Fibroblast of mammary gland (primary cell): ENCODE measurements around the gene FBLN1.
"Not testable (repeated sequence)": the region's sequence is repeated elsewhere in the genome, so short reads cannot be mapped to it uniquely, and the experiment has no call there.

Experiments
- DNase-seq: peaks from one replicate; pipeline ENCODE4 v3.0.0-alpha.2; 2010; ENCODE audit warnings: low read depth
- H3K4me3 ChIP-seq: 2 replicates; pipeline ENCODE4 v1.5.1; 2011; ENCODE audit warnings: low read depth, mild to moderate bottlenecking, low read length, moderate library complexity; ENCODE audit not compliant: control insufficient read depth
- TF ChIP-seq, protein P1 (sequence below): conservative IDR thresholded peaks from 2 replicates; pipeline ENCODE4 v1.5.1; 2011; ENCODE audit warnings: low read depth, low read length, inconsistent platforms; ENCODE audit not compliant: control insufficient read depth, insufficient read depth

The FBLN1 gene

DNA sequence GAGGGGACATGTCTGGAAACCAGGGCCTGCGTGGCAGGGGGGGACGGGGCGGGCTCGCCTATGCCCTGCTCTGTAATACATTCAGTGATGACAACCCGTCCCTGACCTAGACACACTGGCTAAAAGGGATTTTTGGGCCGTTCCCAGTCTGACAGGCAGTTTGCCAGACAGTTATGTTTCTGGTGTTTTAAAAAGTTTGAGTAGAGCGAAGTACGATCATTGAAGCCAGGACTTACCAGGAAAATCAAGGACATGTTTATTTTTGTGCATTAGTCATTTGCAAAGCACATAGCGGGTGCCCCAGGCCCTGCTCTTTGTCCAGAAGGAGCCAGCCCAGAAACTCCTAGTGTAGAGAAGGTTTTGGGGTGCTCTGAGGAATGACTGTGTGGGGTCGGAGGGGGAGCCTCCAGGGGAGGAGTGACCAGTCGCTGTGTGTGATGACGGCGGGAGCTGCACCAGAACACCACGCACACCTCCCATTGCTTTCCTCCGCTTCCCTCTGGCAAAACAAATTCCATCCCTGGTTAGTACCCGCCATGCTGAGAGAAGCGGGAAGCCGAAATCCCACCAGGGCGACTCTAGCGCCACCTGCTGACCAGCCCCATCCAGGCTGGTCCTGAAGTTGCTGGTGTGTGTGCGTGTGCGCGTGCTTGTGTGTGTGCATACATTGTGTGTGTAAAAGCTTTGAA is 50.8 kb downstream of the FBLN1 start:
- DNase-seq = peak; percentile 93
- no peak overlapping the region for H3K4me3 ChIP-seq
- TF ChIP-seq, protein P1, sequence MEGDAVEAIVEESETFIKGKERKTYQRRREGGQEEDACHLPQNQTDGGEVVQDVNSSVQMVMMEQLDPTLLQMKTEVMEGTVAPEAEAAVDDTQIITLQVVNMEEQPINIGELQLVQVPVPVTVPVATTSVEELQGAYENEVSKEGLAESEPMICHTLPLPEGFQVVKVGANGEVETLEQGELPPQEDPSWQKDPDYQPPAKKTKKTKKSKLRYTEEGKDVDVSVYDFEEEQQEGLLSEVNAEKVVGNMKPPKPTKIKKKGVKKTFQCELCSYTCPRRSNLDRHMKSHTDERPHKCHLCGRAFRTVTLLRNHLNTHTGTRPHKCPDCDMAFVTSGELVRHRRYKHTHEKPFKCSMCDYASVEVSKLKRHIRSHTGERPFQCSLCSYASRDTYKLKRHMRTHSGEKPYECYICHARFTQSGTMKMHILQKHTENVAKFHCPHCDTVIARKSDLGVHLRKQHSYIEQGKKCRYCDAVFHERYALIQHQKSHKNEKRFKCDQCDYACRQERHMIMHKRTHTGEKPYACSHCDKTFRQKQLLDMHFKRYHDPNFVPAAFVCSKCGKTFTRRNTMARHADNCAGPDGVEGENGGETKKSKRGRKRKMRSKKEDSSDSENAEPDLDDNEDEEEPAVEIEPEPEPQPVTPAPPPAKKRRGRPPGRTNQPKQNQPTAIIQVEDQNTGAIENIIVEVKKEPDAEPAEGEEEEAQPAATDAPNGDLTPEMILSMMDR = peak; percentile 96

DNA sequence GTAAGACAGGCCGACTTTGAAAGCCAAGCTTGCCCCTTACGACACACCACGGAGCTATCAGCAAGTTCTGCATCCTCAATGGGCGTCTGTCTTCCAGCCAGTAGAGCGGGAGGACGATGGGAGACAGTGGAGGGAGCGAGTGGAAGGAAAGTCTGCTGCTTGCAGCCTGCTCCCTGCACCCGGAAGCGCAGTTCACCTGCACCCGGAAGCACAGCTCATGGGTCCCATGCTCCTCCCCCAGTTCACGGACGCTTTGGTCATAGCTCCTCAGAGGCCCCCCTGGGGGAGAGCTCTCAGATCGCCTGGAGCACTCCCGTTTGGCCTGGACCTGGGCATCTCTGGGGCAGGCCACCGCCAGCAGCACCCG is 51.3 kb downstream of the FBLN1 start:
- no peak overlapping the region for H3K4me3 ChIP-seq
- TF ChIP-seq, protein P1 = no peak
- DNase-seq = no peak

DNA sequence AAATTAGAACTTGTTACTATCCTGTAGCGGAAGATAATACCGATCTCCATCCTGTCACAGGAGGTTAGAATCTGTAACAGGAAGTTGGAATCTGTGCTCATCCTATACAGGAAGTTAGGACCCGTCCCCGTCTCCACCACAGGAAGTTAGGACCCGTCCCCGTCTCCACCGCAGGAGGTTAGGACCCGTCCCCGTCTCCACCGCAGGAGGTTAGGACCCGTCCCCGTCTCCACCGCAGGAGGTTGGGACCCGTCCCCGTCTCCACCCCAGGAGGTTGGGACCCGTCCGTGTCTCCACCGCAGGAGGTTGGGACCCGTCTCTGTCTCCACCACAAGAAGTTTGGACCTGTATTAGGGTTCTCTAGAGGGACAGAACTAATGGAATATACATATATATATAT is 52.2 kb downstream of the FBLN1 start:
- H3K4me3 ChIP-seq = no peak overlapping the region
- TF ChIP-seq, protein P1 = no peak
- DNase-seq = no peak

DNA sequence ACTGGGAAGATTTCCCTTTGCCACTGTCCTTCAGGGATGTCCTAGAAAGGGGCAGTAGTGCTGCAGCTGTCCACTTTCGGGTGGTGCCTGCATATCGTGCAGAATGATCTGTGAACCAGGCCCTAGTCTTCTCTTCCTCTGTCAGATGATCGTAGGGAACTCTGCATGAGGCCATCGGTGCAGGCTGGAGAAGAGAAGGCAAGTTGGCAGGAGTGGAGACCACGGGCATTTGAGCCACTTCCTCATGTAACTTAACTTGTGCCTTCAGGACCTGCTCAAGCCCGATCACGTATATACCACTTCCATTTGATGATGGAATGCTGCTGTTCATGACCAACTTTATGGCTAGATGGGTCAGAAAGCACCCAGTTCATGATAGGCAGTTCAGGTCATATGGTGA is 55.2 kb downstream of the FBLN1 start:
- H3K4me3 ChIP-seq, DNase-seq: not testable (repeated sequence)

DNA sequence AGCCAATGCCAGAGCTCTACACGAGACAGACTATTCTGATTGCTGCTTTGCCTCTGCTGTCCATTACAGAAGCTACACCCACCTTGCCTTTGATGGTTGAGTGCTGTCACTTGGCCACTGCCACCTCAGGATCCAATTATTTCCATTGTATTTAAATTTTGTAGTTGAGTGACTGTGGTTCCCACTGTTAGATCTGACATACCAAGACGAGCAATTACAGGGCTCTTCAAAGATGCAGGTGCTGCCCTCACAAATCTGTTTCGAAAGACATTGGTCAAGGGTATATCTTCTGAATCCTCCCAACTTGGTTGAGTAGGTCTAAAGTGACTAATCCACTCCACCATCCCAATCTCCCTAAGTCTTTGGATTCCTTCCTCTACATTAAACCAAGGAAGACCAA is 57.4 kb downstream of the FBLN1 start:
- DNase-seq, H3K4me3 ChIP-seq: not testable (repeated sequence)

DNA sequence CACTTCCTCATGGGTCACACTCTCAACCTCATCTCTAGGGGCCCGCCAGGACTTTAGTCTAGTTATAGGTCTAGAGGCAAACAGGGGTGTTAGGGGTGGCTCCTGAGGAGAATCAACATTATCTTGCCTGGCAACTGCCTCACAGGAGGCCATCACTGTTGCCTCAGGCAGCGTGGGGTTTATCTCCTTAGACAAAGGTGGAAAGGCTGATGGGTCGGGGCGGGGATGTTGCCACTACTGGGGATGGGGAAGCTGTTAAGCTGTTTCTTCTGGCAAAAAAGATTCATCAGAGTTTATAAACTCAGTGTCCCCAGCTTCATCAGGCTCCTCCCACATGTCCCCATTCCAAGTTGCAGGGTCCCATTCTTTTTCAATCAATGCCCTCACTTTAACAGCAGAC is 58.1 kb downstream of the FBLN1 start:
- not testable (repeated sequence) for H3K4me3 ChIP-seq

DNA sequence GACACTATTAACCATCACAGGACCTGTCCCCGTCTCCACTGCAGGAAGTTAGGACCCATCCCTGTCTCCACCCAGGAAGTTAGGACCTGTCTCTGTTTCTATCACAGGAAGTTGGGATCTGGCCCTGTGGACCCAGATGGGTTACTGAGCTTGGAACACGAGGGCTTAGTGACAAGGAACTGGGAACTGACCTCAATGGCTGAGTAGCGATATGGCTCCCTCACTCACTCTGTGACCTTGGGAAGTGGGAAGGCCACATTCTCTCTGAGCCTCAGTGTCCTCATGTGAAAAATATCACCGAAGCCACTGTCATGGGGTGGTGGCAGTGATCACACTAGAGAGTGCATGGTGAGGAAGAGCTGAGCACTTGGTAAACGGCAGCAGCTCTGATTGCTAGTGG is 59.4 kb downstream of the FBLN1 start:
- DNase-seq = no peak
- TF ChIP-seq, protein P1 = no peak

More for the DNA sequence above, 58.1 kb downstream of the FBLN1 start:
- DNase-seq = not testable (repeated sequence)

DNA sequence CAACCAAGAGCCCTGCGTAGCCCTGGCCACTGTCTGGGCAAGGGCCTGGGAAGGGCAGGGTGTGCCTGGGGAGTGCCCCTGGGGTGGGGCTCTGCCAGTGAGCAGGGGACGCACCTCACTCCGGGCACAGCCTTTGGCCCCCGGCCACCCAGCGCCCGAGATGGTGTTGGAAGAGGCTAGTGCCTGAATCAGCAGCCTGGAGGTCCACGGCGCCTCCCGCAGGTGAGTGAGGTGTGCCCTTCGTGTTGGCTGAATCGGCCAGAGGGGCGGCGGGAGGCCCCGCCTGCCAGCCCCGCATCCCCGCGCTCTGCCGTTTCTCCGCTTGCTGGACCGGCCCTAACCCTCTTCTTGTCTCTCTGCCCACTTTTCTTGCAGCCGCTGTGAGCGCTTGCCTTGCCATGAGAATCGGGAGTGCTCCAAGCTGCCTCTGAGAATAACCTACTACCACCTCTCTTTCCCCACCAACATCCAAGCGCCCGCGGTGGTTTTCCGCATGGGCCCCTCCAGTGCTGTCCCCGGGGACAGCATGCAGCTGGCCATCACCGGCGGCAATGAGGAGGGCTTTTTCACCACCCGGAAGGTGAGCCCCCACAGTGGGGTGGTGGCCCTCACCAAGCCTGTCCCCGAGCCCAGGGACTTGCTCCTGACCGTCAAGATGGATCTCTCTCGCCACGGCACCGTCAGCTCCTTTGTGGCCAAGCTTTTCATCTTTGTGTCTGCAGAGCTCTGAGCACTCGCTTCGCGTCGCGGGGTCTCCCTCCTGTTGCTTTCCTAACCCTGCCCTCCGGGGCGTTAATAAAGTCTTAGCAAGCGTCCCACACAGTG is 60.1 kb downstream of the FBLN1 start:
- TF ChIP-seq, protein P1 = no peak
- H3K4me3 ChIP-seq = no peak overlapping the region
- DNase-seq = no peak

More for the DNA sequence above, 59.4 kb downstream of the FBLN1 start:
- H3K4me3 ChIP-seq = no peak overlapping the region
